ENCODE data around the gene GPX4. TPM values are rescaled to one million over a fixed set of nuclear protein-coding genes. Genes with fewer than 3 reads are reported as not detected.

The GPX4 gene
- total and polyA plus RNA-seq, 2 of the 13 experiments (the other 11 are each of a cell fraction or from before 2014, with no cell fraction given) = 535 to 613 TPM

DNA sequence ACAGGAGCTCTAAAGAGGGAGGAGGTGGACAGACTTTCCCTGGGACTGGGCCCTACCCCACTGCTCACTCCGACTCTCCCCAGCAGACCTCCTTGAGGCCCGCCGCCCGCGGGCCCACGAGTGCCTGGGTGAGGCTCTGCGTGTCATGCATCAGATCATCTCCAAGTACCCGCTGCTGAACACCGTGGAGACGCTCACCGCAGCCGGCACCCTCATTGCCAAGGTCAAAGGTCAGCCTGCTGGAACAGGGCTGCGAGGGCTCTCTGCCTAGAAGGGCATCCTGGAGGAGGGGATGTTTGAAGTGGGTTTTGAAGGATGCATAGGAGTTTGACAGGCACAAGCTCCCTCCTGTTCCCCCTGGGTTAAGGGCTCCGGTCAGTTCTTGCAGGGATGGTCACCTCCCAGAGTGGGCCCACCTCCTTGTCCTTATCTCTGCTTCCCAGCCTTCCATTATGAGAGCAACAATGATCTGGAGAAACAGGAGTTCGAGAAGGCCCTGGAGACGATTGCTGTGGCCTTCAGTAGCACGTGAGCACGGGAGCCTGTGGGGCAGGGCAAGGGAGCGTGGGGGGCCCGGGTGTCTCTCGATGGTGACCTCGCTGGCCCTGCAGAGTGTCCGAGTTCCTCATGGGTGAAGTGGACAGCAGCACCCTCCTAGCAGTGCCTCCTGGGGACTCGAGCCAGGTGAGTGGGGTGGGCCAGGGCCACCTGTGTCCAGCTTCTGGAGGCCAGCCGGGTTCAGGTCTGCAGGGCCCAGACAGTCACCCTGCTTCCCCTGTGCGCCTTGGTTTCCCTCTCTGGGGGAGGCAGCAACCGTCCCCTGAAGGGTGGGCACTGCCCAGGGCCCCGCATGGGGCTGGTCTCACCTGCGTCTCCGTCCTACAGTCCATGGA, 30.5 kb upstream of the GPX4 start:
- no peaks in the 10 kb centered on the region; a peak in 1 of 5 replicates for H3K36me3 ChIP-seq (replicated peaks in 1 of 2; ENCODE audit: control insufficient read depth in 1 of 2, insufficient read depth in 2 of 2, low read length in 2 of 2)
- H3K4me1 ChIP-seq (ENCODE audit: insufficient read depth, low read length) = peaks cover 29% of the 10 kb centered on the region
- WGBS (ENCODE audit: low lambda C conversion rate) = 81% methylated on average over 26 of the region's 30 CpGs
- POLR2A ChIA-PET = no interaction called here
- no peak overlapping the region for H2AFZ ChIP-seq (ENCODE audit: low read length)
- peaks cover 3% of the 10 kb centered on the region; the same call in 1 of the 2 replicates for H4K20me1 ChIP-seq (ENCODE audit: insufficient read depth, low read length)
- no peak overlapping the region for H3K27ac ChIP-seq (ENCODE audit: extremely low read length, insufficient read depth, low read length)
- in situ Hi-C loops (cut with HindIII; ENCODE audit: extremely low pct_ligation_motif_present, low pct_unique_long_range_greater_than_20kb) (no loop called here), intact Hi-C loops (cut with micrococcal nuclease; ENCODE audit: unreplicated experiment) (no loop called here)
- no peak overlapping the region for H3K4me2 ChIP-seq (ENCODE audit: low read depth, low read length)
- H3K27me3 ChIP-seq (ENCODE audit: control insufficient read depth in 1 of 2, insufficient read depth in 2 of 2, low read length in 2 of 2) = no peaks in the 10 kb centered on the region
- H3K9me3 ChIP-seq (ENCODE audit: low read length) = no peaks in the 10 kb centered on the region
- H3K9ac ChIP-seq (ENCODE audit: insufficient read depth, low read depth, low read length) = no peak overlapping the region
- TF ChIP-seq NR2C2 (CRISPR knock-in tag; IDR thresholded peaks at IDR 0.05; ENCODE audit: borderline replicate concordance) (0 out of 2 replicates have a peak, but pooled peaks have one; percentile 21), KLF11 (CRISPR knock-in tag; IDR thresholded peaks at IDR 0.05) (no peak), NR2F6 (IDR thresholded peaks at IDR 0.05) (peak; percentile 52; the same call in 1 of the 2 replicates), NR2F6 (CRISPR knock-in tag; IDR thresholded peaks at IDR 0.05) (no peak), ZMAT3 (CRISPR knock-in tag; conservative IDR thresholded peaks at IDR 0.05) (no peak)
- no TSS peak for BruUV-seq (replicated peaks)
- DNase-seq (ENCODE audit: low spot score) (no peak), ATAC-seq (no peak), FAIRE-seq (no peak)
- CTCF ChIA-PET (ENCODE audit: low intra/inter-chr PET ratio, low total read pairs) = no interaction called here
- H3K79me2 ChIP-seq (ENCODE audit: insufficient read depth, low read length) = no peaks in the 10 kb centered on the region
- no peak overlapping the region for H3K4me3 ChIP-seq (replicated peaks in 1 of 3; ENCODE audit: insufficient read depth in 1 of 3, low read depth in 2 of 3, low read length in 3 of 3)

DNA sequence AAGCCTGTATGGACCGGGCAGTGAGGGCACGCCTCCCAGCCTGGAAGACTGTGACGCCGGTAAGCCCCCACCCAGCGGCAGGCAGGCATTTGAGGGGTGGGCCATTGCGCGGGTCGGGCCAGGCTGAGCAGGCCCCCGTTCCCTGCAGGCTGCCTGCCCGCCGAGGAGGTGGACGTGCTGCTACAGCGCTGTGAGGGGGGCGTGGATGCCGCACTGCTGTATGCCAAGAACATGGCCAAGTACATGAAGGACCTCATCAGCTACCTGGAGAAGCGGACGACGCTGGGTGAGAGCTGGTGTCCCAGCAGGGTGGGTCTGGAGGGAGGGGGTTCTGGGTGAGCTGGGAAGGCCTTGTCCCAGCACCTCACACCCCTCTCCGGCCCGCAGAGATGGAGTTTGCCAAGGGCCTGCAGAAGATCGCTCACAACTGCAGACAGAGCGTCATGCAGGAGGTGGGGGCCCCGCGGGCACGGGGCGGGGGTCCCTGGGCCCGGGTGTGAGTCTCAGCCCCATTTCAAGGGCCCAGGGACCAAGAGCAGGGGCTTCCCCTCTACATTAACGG, 29.8 kb upstream of the GPX4 start:
- no peak overlapping the region for H3K27ac ChIP-seq (ENCODE audit: extremely low read length, insufficient read depth, low read length)
- H3K79me2 ChIP-seq (ENCODE audit: insufficient read depth, low read length) = no peaks in the 10 kb centered on the region
- in situ Hi-C loops (cut with HindIII; ENCODE audit: extremely low pct_ligation_motif_present, low pct_unique_long_range_greater_than_20kb) = no loop called here
- DNase-seq (ENCODE audit: low spot score) (no peak), ATAC-seq (no peak), FAIRE-seq (no peak)
- H3K27me3 ChIP-seq (ENCODE audit: control insufficient read depth in 1 of 2, insufficient read depth in 2 of 2, low read length in 2 of 2) = no peaks in the 10 kb centered on the region
- peaks cover 29% of the 10 kb centered on the region for H3K4me1 ChIP-seq (ENCODE audit: insufficient read depth, low read length)
- H4K20me1 ChIP-seq (ENCODE audit: insufficient read depth, low read length) = peaks cover 3% of the 10 kb centered on the region; the same call in 1 of the 2 replicates
- intact Hi-C loops (cut with micrococcal nuclease; ENCODE audit: unreplicated experiment) = no loop called here
- H3K4me2 ChIP-seq (ENCODE audit: low read depth, low read length) = no peak overlapping the region
- WGBS (ENCODE audit: low lambda C conversion rate) = 97% methylated on average over 19 of the region's 28 CpGs
- no peak overlapping the region for H2AFZ ChIP-seq (ENCODE audit: low read length)
- H3K4me3 ChIP-seq (replicated peaks in 1 of 3; ENCODE audit: insufficient read depth in 1 of 3, low read depth in 2 of 3, low read length in 3 of 3) = no peak overlapping the region
- TF ChIP-seq, protein P1, sequence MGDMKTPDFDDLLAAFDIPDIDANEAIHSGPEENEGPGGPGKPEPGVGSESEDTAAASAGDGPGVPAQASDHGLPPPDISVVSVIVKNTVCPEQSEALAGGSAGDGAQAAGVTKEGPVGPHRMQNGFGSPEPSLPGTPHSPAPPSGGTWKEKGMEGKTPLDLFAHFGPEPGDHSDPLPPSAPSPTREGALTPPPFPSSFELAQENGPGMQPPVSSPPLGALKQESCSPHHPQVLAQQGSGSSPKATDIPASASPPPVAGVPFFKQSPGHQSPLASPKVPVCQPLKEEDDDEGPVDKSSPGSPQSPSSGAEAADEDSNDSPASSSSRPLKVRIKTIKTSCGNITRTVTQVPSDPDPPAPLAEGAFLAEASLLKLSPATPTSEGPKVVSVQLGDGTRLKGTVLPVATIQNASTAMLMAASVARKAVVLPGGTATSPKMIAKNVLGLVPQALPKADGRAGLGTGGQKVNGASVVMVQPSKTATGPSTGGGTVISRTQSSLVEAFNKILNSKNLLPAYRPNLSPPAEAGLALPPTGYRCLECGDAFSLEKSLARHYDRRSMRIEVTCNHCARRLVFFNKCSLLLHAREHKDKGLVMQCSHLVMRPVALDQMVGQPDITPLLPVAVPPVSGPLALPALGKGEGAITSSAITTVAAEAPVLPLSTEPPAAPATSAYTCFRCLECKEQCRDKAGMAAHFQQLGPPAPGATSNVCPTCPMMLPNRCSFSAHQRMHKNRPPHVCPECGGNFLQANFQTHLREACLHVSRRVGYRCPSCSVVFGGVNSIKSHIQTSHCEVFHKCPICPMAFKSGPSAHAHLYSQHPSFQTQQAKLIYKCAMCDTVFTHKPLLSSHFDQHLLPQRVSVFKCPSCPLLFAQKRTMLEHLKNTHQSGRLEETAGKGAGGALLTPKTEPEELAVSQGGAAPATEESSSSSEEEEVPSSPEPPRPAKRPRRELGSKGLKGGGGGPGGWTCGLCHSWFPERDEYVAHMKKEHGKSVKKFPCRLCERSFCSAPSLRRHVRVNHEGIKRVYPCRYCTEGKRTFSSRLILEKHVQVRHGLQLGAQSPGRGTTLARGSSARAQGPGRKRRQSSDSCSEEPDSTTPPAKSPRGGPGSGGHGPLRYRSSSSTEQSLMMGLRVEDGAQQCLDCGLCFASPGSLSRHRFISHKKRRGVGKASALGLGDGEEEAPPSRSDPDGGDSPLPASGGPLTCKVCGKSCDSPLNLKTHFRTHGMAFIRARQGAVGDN (CRISPR knock-in tag; IDR thresholded peaks at IDR 0.05) = no peak
- TF ChIP-seq NFE2L2 (IDR thresholded peaks at IDR 0.05; ENCODE audit: low read length) (no peak), ETV6 (CRISPR knock-in tag; conservative IDR thresholded peaks at IDR 0.05) (no peak)
- TF ChIP-seq, protein P2, sequence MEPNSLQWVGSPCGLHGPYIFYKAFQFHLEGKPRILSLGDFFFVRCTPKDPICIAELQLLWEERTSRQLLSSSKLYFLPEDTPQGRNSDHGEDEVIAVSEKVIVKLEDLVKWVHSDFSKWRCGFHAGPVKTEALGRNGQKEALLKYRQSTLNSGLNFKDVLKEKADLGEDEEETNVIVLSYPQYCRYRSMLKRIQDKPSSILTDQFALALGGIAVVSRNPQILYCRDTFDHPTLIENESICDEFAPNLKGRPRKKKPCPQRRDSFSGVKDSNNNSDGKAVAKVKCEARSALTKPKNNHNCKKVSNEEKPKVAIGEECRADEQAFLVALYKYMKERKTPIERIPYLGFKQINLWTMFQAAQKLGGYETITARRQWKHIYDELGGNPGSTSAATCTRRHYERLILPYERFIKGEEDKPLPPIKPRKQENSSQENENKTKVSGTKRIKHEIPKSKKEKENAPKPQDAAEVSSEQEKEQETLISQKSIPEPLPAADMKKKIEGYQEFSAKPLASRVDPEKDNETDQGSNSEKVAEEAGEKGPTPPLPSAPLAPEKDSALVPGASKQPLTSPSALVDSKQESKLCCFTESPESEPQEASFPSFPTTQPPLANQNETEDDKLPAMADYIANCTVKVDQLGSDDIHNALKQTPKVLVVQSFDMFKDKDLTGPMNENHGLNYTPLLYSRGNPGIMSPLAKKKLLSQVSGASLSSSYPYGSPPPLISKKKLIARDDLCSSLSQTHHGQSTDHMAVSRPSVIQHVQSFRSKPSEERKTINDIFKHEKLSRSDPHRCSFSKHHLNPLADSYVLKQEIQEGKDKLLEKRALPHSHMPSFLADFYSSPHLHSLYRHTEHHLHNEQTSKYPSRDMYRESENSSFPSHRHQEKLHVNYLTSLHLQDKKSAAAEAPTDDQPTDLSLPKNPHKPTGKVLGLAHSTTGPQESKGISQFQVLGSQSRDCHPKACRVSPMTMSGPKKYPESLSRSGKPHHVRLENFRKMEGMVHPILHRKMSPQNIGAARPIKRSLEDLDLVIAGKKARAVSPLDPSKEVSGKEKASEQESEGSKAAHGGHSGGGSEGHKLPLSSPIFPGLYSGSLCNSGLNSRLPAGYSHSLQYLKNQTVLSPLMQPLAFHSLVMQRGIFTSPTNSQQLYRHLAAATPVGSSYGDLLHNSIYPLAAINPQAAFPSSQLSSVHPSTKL (CRISPR knock-in tag; IDR thresholded peaks at IDR 0.05) = no peak
- BruUV-seq (replicated peaks) = no TSS peak
- ChIA-PET POLR2A (no interaction called here), CTCF (ENCODE audit: low intra/inter-chr PET ratio, low total read pairs) (no interaction called here)
- no peaks in the 10 kb centered on the region for H3K9me3 ChIP-seq (ENCODE audit: low read length)
- H3K36me3 ChIP-seq (replicated peaks in 1 of 2; ENCODE audit: control insufficient read depth in 1 of 2, insufficient read depth in 2 of 2, low read length in 2 of 2) = no peaks in the 10 kb centered on the region; a peak in 1 of 5 replicates
- H3K9ac ChIP-seq (ENCODE audit: insufficient read depth, low read depth, low read length) = no peak overlapping the region
